Stomach (tissue), 4 donors: Measurements from ENCODE around the gene TCL1B.

Experiments used
- POLR2A ChIP-seq, 4 donors: fragments of 450-650 bp; IDR thresholded peaks; one replicate each; pipeline ENCODE4 v1.6.1; 2016; ENCODE audit warnings: antibody characterized with exemption in 4 of 4, control low read depth in 2 of 4, mild to moderate bottlenecking in 1 of 4, moderate library complexity in 1 of 4
- POLR2AphosphoS5 ChIP-seq, 3 donors: sonication (generic); formaldehyde crosslinking; IDR thresholded peaks; one replicate each; pipeline ENCODE4 v1.6.1; 2016; ENCODE audit warnings: antibody characterized with exemption in 3 of 3

- TF ChIP-seq POLR2AphosphoS5 (IDR thresholded peaks at IDR 0.05) = no peak
- TF ChIP-seq POLR2A (IDR thresholded peaks at IDR 0.05) = no peak
Observed at GRCh38 chr14:95651028-95651427, 35.2 kb upstream of the TCL1B start.
